IPS DF 4.7 (cell line): Measurements from ENCODE around the gene UGT1A8.

Experiments used
- DNase-seq: peaks from one replicate; pipeline ENCODE4 v3.0.0-alpha.2; 2013; ENCODE audit warnings: low spot score; ENCODE audit errors: extremely low read depth

Gene UGT1A8

DNA sequence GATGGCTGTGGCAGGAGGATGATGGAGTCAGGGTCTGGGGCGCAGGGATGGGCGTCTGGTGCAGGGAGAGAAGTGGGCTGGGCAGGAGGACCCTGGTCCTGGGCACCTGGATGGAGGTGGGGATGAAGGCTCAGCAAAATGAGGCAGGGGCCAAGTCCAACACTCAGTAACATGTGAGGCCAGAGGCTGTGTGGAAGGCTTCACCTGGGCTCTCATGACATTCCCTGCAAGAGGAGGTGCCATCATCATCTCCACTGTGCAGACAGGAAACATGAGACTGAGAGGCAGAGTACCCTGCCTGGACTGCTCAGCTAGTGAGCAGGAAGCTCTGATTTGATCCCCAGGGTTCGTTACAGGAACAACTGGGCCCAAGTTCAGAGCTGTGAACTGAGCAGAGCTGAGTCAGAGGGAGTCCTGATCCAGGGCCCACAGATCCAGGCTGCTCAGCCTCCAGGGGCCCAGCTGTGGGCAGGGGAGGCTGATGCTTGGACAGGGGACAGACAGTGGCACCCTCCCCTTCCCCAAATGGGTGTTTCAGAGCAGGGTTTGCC is 200.0 kb downstream of the UGT1A8 start:
- no peak for DNase-seq

DNA sequence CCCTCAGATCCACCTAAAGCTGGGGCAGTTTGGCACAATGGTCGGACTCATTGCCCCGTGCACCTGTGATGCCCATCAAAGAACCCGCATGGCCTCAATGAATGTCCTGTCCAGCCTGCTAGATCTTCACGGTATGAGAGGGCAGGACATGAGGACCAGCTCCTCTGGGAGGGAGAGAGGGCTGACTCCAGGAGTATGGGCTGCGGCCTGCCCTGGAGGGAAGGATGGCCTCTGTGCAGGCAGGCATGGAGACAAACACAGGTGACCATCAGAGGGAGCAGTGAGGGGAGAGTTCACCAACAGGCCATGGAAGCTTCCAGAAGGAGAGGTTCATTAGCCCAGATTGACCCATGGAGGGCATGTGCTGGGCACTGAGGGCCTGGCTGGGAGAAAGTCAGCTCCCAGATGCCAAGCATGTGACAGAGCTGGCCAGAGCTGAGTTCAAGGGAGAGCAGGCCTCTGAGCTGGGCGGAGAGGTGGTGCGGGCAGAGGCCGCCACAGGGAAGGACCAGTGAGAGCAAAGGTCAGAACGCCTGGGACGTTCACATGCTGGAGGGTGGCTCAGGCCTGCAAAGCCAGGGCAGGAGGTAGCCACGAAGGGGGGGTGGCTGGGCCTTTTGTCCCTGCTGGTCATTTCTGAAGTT is 200.7 kb downstream of the UGT1A8 start:
- DNase-seq = no peak

DNA sequence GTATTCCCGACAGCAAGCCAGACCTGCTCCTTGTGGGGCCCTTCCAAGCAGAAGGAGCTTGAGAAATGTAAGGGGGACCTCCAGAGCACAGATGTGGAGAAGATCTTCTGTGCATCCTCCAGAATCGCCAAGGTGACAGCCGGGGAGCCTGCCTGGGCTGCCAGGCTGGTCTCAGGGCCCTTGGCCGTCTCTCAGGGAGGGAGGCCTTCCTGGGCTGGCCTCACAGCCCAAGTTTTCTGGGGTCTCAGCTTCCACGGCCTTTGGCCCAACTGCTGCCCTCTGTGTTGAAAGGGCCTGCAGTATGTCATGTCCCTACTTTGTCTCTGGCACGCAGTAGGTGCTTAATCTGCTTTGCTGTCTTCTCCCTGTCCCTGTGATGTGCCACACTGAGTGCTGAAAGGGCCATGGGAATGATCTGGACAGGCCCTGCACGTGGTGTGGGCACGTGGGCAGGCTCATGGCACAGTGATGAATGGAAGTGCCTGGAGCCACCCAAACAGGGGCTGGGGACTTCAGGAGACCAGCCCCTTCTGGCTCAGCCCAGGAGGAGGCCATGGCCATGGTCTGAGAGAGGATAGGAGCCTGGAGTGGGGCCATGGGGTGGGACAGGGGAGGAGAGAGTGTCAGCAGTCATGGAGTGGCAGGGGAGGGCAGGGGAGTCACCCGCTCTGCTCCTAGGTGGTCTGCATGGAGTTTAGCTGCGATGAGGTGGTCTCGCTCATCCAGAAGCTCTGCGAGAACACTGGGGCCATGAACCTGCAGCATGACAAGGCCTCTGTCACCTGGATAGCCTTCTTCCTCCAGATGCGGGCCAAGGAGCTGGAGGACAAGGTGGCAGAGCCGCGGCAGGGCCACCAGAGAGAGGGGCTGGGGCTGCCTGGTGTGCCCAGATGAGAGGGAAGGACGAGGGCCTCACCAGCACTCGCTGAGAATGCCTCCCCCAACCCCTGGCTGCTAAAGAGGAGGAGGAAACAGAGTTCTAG is 201.5 kb downstream of the UGT1A8 start:
- no peak for DNase-seq

DNA sequence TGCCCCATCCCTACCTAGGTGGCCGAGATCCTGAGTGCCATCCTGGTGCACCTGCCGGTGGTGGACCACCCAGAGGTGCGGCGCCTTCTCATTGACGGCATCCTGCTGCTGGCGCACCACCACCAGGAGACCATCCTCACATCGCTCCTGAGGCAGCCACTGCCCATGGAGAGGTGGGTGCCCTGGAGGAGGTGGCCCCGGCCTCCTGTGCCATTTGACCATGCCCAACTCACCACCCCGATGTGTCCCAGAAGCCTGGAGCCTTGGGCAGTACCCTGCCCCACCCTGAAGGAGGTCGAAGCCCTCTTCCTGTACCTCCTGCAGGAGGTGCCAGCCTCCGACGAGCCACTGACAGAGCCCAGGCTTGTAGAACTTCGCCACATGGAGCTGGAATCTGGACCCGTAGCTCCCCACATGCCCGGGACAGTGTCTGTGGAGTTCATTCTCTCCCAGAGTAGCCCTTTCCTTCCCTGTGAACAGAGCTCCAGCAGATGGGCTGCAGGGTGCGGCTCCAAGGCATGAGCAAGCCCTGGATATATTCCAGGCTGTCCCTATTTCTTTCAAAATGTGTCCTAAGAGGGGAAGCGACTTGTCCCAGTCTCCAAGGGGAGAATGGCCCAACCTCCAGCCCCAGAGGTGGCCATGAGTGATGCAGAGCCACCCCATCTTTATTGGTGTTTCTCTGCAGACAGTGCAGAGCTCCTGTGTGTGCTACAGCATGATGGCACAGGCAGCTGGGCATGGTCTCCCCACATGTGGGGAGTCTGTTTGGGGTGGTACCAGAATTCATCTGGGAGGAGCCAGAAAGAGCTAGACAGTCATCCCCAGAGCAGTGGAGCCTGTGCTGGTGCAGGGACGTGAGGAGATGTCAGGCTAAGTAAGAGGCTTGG is 202.7 kb downstream of the UGT1A8 start:
- no peak for DNase-seq

DNA sequence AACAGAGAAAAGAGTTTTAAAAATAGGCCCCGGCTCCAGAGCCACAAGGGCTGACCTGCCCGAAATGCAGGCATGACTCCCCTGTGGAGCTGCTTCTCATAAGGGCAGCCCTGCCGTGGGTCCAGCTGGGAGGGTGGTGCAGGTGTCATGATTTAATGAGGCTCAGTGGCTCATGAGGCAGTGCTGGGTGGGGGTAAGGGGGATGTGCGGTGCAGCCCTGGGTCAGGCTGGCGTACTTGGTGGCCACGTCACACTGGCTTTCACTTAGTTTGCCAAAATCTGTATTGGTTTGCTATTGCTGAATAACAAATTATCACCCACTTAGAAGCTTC is 203.3 kb downstream of the UGT1A8 start:
- no peak for DNase-seq

DNA sequence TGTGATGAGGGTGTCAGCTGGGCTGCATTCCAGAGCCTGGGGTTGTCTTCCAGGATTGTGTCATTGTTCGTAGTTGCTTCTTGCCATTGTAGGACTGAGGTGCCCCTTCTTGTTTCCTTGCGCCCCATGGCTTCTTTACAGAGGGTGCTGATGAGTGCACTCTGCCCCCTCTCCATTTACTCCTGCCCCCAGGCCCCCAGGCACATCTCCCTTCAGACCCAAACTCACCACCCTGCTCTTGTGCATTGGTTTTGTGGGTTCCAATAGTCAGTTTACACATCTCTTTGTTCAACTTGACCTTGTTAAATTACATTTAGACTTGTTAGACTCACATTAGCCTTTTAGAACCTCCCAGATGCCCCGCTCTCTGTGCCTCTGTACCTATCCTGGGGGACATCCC is 203.8 kb downstream of the UGT1A8 start:
- no peak for DNase-seq

DNA sequence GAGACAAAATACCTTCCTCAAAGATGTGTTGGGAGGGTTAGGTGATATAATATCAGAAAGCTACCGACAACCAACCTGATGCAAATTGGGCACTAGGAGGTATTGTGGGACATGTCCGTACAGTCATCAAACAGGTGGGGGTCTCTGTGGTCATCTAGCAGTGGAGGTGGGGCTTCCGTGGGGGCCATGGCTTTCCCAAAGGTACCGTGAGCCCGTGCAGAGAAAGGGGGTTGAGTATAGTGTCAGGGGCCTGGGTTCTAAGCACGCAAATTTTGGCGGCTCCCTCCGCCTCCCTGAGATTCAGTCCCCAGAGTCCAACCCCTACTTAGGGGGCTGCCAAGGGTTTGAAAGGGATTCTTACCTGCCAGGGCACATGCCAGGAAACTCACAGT is 204.3 kb downstream of the UGT1A8 start:
- no peak for DNase-seq

DNA sequence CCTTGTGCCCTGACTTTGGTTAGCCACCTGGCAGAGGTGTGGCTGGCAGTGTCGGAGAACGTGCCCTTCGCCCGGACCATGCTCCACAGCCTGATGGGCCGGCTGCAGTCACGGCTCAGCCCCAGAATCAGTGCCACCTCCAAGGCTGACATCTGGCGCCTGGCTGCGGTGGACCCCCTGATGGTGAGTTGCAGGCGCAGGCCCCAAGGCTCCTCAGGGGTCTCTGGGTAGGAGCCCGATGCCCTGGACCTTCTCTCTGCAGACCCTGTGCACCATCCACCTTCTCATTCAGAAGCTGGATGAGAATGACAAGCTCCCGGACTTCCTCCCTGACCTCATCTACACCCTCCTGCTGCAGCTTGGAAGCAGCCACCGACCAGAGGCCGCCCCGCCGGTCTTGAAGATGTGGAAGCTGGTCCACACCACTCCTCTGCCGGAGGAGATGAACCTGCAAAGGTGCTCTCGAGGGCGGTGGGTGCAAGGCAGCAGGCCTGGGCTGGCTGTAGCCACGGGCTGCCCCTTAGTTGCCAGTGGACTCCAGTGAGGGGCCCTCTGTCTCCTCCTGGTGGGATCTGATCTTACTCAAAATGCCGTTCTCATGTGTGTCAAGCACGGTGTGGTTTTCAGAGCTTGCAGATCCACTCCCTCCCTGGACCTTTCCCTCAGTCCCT is 204.8 kb downstream of the UGT1A8 start:
- DNase-seq = no peak
